Measurements from ENCODE around the gene C14orf132. TPM values are rescaled to one million over a fixed set of nuclear protein-coding genes. Genes with fewer than 3 reads are reported as not detected.

The C14orf132 gene
- total and polyA plus RNA-seq, 2 of the 4 experiments (the other 2 are of a cell fraction): 6.3 to 13.5 TPM

DNA sequence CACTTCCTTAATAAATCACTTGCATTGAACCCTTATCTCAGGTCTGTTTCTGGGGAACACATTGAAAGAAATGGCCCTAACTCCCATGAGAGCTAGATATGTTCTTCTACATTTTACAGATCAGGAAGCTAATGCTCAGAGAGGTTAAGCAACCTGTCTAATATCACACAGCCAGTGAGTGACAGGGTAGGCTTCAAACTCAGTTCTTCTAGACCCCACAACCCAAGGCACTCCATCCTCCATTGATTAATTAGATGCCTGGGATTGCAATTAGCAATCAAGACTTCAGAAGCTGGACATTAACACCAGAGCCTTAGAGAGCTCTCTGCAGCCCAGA, 59.8 kb downstream of the C14orf132 start:
- Histone ChIP-seq H3K56ac (ENCODE audit: extremely low read depth, insufficient read depth, low read length) (no peak overlapping the region), H2AFZ (replicated peaks; ENCODE audit: low read length, poor library complexity) (no peak overlapping the region), H4K5ac (ENCODE audit: low read depth, low read length) (no peak overlapping the region), H3K36me3 (ENCODE audit: control insufficient read depth, insufficient read depth, low read length) (no peaks in the 10 kb centered on the region), H3K23ac (ENCODE audit: low read depth, low read length) (no peak overlapping the region), H2BK120ac (ENCODE audit: low read depth, low read length) (no peak overlapping the region), H3K18ac (ENCODE audit: low read depth, low read length) (no peak overlapping the region), H3K4me1 (ENCODE audit: control insufficient read depth, insufficient read depth, low read length) (peaks cover 19% of the 10 kb centered on the region), H4K20me1 (ENCODE audit: insufficient read depth, low read length) (no peaks in the 10 kb centered on the region), H3K9me3 (ENCODE audit: control insufficient read depth, insufficient read depth, low read length) (no peaks in the 10 kb centered on the region), H4K91ac (ENCODE audit: insufficient read depth, low read depth, low read length) (no peak overlapping the region), H4K8ac (ENCODE audit: low read depth in 2 of 2, low read length in 2 of 2) (no peak overlapping the region), H3K9ac (ENCODE audit: low read depth, low read length) (no peak overlapping the region), H3K27me3 (ENCODE audit: control insufficient read depth, insufficient read depth, low read length) (no peaks in the 10 kb centered on the region), H2AK5ac (ENCODE audit: low read depth, low read length) (no peak overlapping the region), H2AK9ac (replicated peaks; ENCODE audit: low read depth, low read length, poor library complexity) (no peak overlapping the region), H3K27ac (ENCODE audit: insufficient read depth, low read length) (no peak overlapping the region), H3K79me1 (ENCODE audit: low read depth in 1 of 2, low read length in 2 of 2) (peaks cover 0 to 17% of the 10 kb centered on the region in 2 experiments; a peak in 2 of 4 replicates), H3K9me1 (ENCODE audit: insufficient read depth, low read length) (peaks cover 21% of the 10 kb centered on the region), H3K14ac (replicated peaks; ENCODE audit: low read depth, low read length) (no peak overlapping the region), H2BK5ac (ENCODE audit: low read depth, low read length, poor library complexity, severe bottlenecking) (no peak overlapping the region), H2BK20ac (ENCODE audit: low read depth, low read length) (no peak overlapping the region; the same call in 1 of the 2 replicates), H2BK15ac (ENCODE audit: low read depth, low read length) (no peak overlapping the region), H3K4me3 (ENCODE audit: insufficient read depth, low read depth, low read length) (no peak overlapping the region), H3K4me2 (ENCODE audit: low read depth, low read length) (no peak overlapping the region), H3K4ac (ENCODE audit: low read depth, low read length) (no peak overlapping the region)
- ChIA-PET CTCF (interaction anchor here (0.6 to 6.8 kb wide), 14 partner anchors 15 to 325 kb away, joined by 3 to 55 read pairs (median 4); no protein-coding TSS in a partner anchor), POLR2A (ENCODE audit: unreplicated experiment) (no interaction called here)
- no TSS peak for BruUV-seq (replicated peaks)
- TF ChIP-seq CHD1 (IDR thresholded peaks at IDR 0.05; ENCODE audit: low read depth, low read length) (no peak), SMC3 (IDR thresholded peaks at IDR 0.05; ENCODE audit: low read depth, low read length) (no peak), CTCF (conservative IDR thresholded peaks at IDR 0.05; ENCODE audit: low read depth, low read length) (no peak), MAFK (IDR thresholded peaks at IDR 0.05; ENCODE audit: low read depth, low read length) (no peak), RFX5 (IDR thresholded peaks at IDR 0.05; ENCODE audit: low read depth, low read length) (no peak), RCOR1 (IDR thresholded peaks at IDR 0.05; ENCODE audit: insufficient replicate concordance, low read length) (no peak), POLR2A (IDR thresholded peaks at IDR 0.05; ENCODE audit: low read depth, low read length) (no peak), CEBPB (IDR thresholded peaks at IDR 0.05; ENCODE audit: low read depth, low read length) (no peak), RAD21 (IDR thresholded peaks at IDR 0.05; ENCODE audit: low read length) (no peak), MXI1 (IDR thresholded peaks at IDR 0.05; ENCODE audit: borderline replicate concordance, low read depth, low read length) (no peak), NFE2L2 (IDR thresholded peaks at IDR 0.05; ENCODE audit: low read depth, low read length) (no peak), BHLHE40 (IDR thresholded peaks at IDR 0.05; ENCODE audit: low read depth, low read length) (no peak), FOS (IDR thresholded peaks at IDR 0.05; ENCODE audit: low read depth, low read length) (no peak), MAZ (IDR thresholded peaks at IDR 0.05; ENCODE audit: borderline replicate concordance, low read depth, low read length) (no peak)
- TF ChIP-seq, protein P1, sequence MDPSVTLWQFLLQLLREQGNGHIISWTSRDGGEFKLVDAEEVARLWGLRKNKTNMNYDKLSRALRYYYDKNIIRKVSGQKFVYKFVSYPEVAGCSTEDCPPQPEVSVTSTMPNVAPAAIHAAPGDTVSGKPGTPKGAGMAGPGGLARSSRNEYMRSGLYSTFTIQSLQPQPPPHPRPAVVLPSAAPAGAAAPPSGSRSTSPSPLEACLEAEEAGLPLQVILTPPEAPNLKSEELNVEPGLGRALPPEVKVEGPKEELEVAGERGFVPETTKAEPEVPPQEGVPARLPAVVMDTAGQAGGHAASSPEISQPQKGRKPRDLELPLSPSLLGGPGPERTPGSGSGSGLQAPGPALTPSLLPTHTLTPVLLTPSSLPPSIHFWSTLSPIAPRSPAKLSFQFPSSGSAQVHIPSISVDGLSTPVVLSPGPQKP (IDR thresholded peaks at IDR 0.05; ENCODE audit: borderline replicate concordance, low read depth, low read length): no peak
- TF ChIP-seq, protein P2, sequence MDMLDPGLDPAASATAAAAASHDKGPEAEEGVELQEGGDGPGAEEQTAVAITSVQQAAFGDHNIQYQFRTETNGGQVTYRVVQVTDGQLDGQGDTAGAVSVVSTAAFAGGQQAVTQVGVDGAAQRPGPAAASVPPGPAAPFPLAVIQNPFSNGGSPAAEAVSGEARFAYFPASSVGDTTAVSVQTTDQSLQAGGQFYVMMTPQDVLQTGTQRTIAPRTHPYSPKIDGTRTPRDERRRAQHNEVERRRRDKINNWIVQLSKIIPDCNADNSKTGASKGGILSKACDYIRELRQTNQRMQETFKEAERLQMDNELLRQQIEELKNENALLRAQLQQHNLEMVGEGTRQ (IDR thresholded peaks at IDR 0.05; ENCODE audit: low read depth, low read length): no peak
- in situ Hi-C loops (cut with MboI; ENCODE audit: low sequenced_read_pairs) (loop anchor here (5.0 to 10.0 kb wide), 4 partner anchors 57 to 554 kb away; no protein-coding TSS in a partner anchor), dilution Hi-C loops (cut with HindIII; ENCODE audit: low sequenced_read_pairs, unreplicated experiment) (no loop called here), intact Hi-C loops (cut with micrococcal nuclease) (loop anchor here (1.0 to 5.0 kb wide), 4 partner anchors 60 to 538 kb away; partner anchors contain the start of gene C14orf132)
- no peak for DNase-seq
- no peak for ATAC-seq (ENCODE audit: low read depth)
